ENCODE measurements around the gene ATRNL1.
"Not testable (repeated sequence)": the region's sequence is repeated elsewhere in the genome, so short reads cannot be mapped to it uniquely, and the experiment has no call there.

Gene ATRNL1

GRCh38 chr10:115278294-115278693 lies 185.1 kb downstream of the ATRNL1 start:
- no peaks in the 10 kb centered on the region for H3K36me3 ChIP-seq
- no peaks in the 10 kb centered on the region for H3K27me3 ChIP-seq
- no peaks in the 10 kb centered on the region for H3K4me1 ChIP-seq (ENCODE audit: control insufficient read depth in 1 of 2, insufficient read depth in 1 of 2, low read depth in 1 of 2, low read length in 1 of 2)
- no peak overlapping the region for H3K4me3 ChIP-seq (ENCODE audit: low read depth in 1 of 2, low read length in 1 of 2)
- TF ChIP-seq CTCF (IDR thresholded peaks at IDR 0.05) = no peak
- no peaks in the 10 kb centered on the region for H3K9me3 ChIP-seq
- no peak overlapping the region for H3K27ac ChIP-seq

GRCh38 chr10:115295213-115295805 lies 202.1 kb downstream of the ATRNL1 start:
- Histone ChIP-seq H3K36me3 (no peaks in the 10 kb centered on the region), H3K9me3 (no peaks in the 10 kb centered on the region), H3K27me3 (no peaks in the 10 kb centered on the region), H3K4me3 (ENCODE audit: low read depth in 1 of 2, low read length in 1 of 2) (no peak overlapping the region), H3K27ac (no peak overlapping the region), H3K4me1 (ENCODE audit: control insufficient read depth in 1 of 2, insufficient read depth in 1 of 2, low read depth in 1 of 2, low read length in 1 of 2) (no peaks in the 10 kb centered on the region)
- TF ChIP-seq CTCF (IDR thresholded peaks at IDR 0.05) = no peak

GRCh38 chr10:115300080-115300479 lies 206.9 kb downstream of the ATRNL1 start:
- H3K36me3 ChIP-seq = no peaks in the 10 kb centered on the region
- TF ChIP-seq CTCF (IDR thresholded peaks at IDR 0.05) = no peak
- no peaks in the 10 kb centered on the region for H3K9me3 ChIP-seq
- H3K4me1 ChIP-seq (ENCODE audit: control insufficient read depth in 1 of 2, insufficient read depth in 1 of 2, low read depth in 1 of 2, low read length in 1 of 2) = no peaks in the 10 kb centered on the region
- H3K27me3 ChIP-seq = no peaks in the 10 kb centered on the region
- no peak overlapping the region for H3K4me3 ChIP-seq (ENCODE audit: low read depth in 1 of 2, low read length in 1 of 2)
- no peak overlapping the region for H3K27ac ChIP-seq

GRCh38 chr10:115319669-115320068 lies 226.5 kb downstream of the ATRNL1 start:
- H3K27me3 ChIP-seq; H3K4me3 ChIP-seq (ENCODE audit: low read depth in 1 of 2, low read length in 1 of 2); H3K9me3 ChIP-seq; H3K36me3 ChIP-seq; H3K27ac ChIP-seq; H3K4me1 ChIP-seq (ENCODE audit: control insufficient read depth in 1 of 2, insufficient read depth in 1 of 2, low read depth in 1 of 2, low read length in 1 of 2): not testable (repeated sequence)

GRCh38 chr10:115321360-115321759 lies 228.2 kb downstream of the ATRNL1 start:
- no peaks in the 10 kb centered on the region for H3K9me3 ChIP-seq
- H3K36me3 ChIP-seq = no peaks in the 10 kb centered on the region
- TF ChIP-seq CTCF (IDR thresholded peaks at IDR 0.05) = no peak

GRCh38 chr10:115328331-115328730 lies 235.2 kb downstream of the ATRNL1 start:
- no peaks in the 10 kb centered on the region for H3K9me3 ChIP-seq
- no peak overlapping the region for H3K4me3 ChIP-seq (ENCODE audit: low read depth in 1 of 2, low read length in 1 of 2)
- H3K27ac ChIP-seq = no peak overlapping the region
- no peaks in the 10 kb centered on the region for H3K4me1 ChIP-seq (ENCODE audit: control insufficient read depth in 1 of 2, insufficient read depth in 1 of 2, low read depth in 1 of 2, low read length in 1 of 2)
- TF ChIP-seq CTCF (IDR thresholded peaks at IDR 0.05) = no peak
- H3K36me3 ChIP-seq = no peaks in the 10 kb centered on the region
- H3K27me3 ChIP-seq = no peaks in the 10 kb centered on the region

More at GRCh38 chr10:115321360-115321759, 228.2 kb downstream of the ATRNL1 start:
- Histone ChIP-seq H3K27ac (no peak overlapping the region), H3K4me1 (ENCODE audit: control insufficient read depth in 1 of 2, insufficient read depth in 1 of 2, low read depth in 1 of 2, low read length in 1 of 2) (no peaks in the 10 kb centered on the region), H3K4me3 (ENCODE audit: low read depth in 1 of 2, low read length in 1 of 2) (no peak overlapping the region), H3K27me3 (no peaks in the 10 kb centered on the region)
